H1 (cell line): ENCODE data around the gene IGSF11. TPM values are rescaled to one million over a fixed set of nuclear protein-coding genes. Genes with fewer than 3 reads are reported as not detected.

Experiments used
- polyA plus RNA-seq, 7 experiments: library from polyadenylated mRNA; depleted of rRNA in 3 of 7; stranded (reverse) in 5 of 7; unstranded in 2 of 7; fragments of >200 nt in 5 of 7; fragments of 200-250 nt in 2 of 7; gene quantifications; 1 replicate in 5 of 7; 2 replicates in 1 of 7; 4 replicates in 1 of 7; pipeline versions ENCODE4 v1.2.1 to v1.2.3, GENCODE V29; 2011 to 2013; ENCODE audit warnings: missing spikeins in 2 of 7, mixed read lengths in 2 of 7
- total RNA-seq: library from RNA; stranded (reverse); fragmentation: NEBNext Ultra II Directional; extraction: Animal tissue kit (Norgen Biotek cat#: 25700); gene quantifications from 2 replicates; pipeline ENCODE4 v1.2.1, GENCODE V29; 2021

IGSF11 gene
- total and polyA plus RNA-seq, 2 of the 8 experiments (the other 6 are each of a cell fraction or from before 2014, with no cell fraction given): 1.1 to 4.1 TPM

Other genes starting within 250 kb of the IGSF11 start
- not detected in 2 replicates for gene TEX55, start 111.3 kb upstream of the IGSF11 start, total RNA-seq
- gene TEX55, start 111.3 kb upstream of the IGSF11 start, polyA plus RNA-seq (2011; rRNA removed): not detected in 2 replicates
- 0.29 and 0.67 TPM in 2 replicates for gene UPK1B, start 138.8 kb upstream of the IGSF11 start, total RNA-seq
- 0.41 and 0.68 TPM in 2 replicates for gene UPK1B, start 138.8 kb upstream of the IGSF11 start, polyA plus RNA-seq (2011; rRNA removed)
- 44.7 and 56.5 TPM in 2 replicates for gene B4GALT4, start 206.0 kb upstream of the IGSF11 start, total RNA-seq
- 12.9 and 14.6 TPM in 2 replicates for gene B4GALT4, start 206.0 kb upstream of the IGSF11 start, polyA plus RNA-seq (2011; rRNA removed)